SK-N-SH treated with all-trans-retinoic acid at 6 μM for 48 hours (cell line): ENCODE results near the gene FGGY.

Experiments
- ESRRG ChIP-seq: fragments of 250-450 bp; sonication (Bioruptor Pico); IDR thresholded peaks from 2 replicates; pipeline ENCODE4 v1.6.1; 2021; ENCODE audit warnings: mild to moderate bottlenecking
- ISL1 ChIP-seq: fragments of 250-450 bp; sonication (Bioruptor Pico); IDR thresholded peaks from 2 replicates; pipeline ENCODE4 v2.1.2; 2022; ENCODE audit warnings: mild to moderate bottlenecking, moderate library complexity
- ZFP3 ChIP-seq: fragments of 250-450 bp; sonication (Bioruptor Pico); IDR thresholded peaks from 2 replicates; pipeline ENCODE4 v1.5.0; 2020; ENCODE audit warnings: mild to moderate bottlenecking, moderate library complexity
- TF ChIP-seq, protein P1 (sequence below): fragments of 250-450 bp; sonication (Bioruptor Pico); IDR thresholded peaks from 2 replicates; pipeline ENCODE4 v1.5.1; 2021; ENCODE audit warnings: mild to moderate bottlenecking, moderate library complexity
- TF ChIP-seq, protein P2 (sequence below): fragments of 250-450 bp; sonication (Bioruptor Pico); IDR thresholded peaks from 2 replicates; pipeline ENCODE4 v1.8.0; 2021; ENCODE audit warnings: low read depth, mild to moderate bottlenecking, moderate library complexity, borderline replicate concordance

DNA sequence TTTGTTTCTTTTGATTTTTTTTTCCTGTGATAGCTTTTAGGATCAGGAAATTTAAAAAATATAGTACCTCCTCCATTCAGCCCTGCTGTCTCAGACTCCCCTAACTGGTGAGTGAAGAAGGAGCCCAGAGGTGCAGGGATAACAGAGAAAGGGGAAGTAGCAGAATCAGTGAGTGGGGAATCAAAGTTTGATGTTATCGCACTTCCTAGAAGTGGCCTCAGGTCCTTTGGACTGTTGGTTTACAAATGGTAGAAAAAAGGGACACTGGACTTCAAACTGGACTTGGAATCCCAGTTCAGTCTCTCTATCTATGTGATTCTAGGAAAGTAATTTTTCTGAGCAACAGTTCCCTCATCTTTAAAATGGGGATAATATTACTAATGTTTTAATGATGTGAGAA lies 99.5 kb downstream of the FGGY start:
- no peak for TF ChIP-seq ZFP3 (CRISPR knock-in tag)
- no peak for TF ChIP-seq ESRRG
- TF ChIP-seq, protein P1, sequence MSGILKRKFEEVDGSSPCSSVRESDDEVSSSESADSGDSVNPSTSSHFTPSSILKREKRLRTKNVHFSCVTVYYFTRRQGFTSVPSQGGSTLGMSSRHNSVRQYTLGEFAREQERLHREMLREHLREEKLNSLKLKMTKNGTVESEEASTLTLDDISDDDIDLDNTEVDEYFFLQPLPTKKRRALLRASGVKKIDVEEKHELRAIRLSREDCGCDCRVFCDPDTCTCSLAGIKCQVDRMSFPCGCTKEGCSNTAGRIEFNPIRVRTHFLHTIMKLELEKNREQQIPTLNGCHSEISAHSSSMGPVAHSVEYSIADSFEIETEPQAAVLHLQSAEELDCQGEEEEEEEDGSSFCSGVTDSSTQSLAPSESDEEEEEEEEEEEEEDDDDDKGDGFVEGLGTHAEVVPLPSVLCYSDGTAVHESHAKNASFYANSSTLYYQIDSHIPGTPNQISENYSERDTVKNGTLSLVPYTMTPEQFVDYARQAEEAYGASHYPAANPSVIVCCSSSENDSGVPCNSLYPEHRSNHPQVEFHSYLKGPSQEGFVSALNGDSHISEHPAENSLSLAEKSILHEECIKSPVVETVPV (CRISPR knock-in tag) = no peak
- TF ChIP-seq, protein P2, sequence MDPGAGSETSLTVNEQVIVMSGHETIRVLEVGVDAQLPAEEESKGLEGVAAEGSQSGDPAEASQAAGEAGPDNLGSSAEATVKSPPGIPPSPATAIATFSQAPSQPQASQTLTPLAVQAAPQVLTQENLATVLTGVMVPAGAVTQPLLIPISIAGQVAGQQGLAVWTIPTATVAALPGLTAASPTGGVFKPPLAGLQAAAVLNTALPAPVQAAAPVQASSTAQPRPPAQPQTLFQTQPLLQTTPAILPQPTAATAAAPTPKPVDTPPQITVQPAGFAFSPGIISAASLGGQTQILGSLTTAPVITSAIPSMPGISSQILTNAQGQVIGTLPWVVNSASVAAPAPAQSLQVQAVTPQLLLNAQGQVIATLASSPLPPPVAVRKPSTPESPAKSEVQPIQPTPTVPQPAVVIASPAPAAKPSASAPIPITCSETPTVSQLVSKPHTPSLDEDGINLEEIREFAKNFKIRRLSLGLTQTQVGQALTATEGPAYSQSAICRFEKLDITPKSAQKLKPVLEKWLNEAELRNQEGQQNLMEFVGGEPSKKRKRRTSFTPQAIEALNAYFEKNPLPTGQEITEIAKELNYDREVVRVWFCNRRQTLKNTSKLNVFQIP (CRISPR knock-in tag) = no peak
- TF ChIP-seq ISL1 (CRISPR knock-in tag) = no peak
